GM23338 (cell line): ENCODE results near the gene ZDHHC17. TPM values are rescaled to one million over a fixed set of nuclear protein-coding genes. Genes with fewer than 3 reads are reported as not detected.

Source experiments
- ATAC-seq: fragments of 200-7000 bp; cut with Tn5 transposase; 3 replicates; pipeline ENCODE4 v1.9.1; 2020
- DNase-seq: peaks from one replicate; pipeline ENCODE4 v3.0.0-alpha.2; 2015; ENCODE audit warnings: low spot score
- H2AFZ ChIP-seq: fragments of 200-600 bp; sonication (generic); 2 replicates; pipeline ENCODE4 v1.8.0; 2016; ENCODE audit warnings: antibody characterized with exemption, mild to moderate bottlenecking, moderate library complexity
- H3F3A ChIP-seq: fragments of 200-600 bp; sonication (generic); replicated peaks from 2 replicates; pipeline ENCODE4 v1.8.0; 2017; ENCODE audit warnings: antibody characterized with exemption, mixed run types, low read depth
- H3K27ac ChIP-seq: fragments of 200-600 bp; sonication (generic); 2 replicates; pipeline ENCODE4 v1.6.1; 2016; ENCODE audit warnings: low read depth
- H3K27me3 ChIP-seq: fragments of 200-600 bp; sonication (generic); 2 replicates; pipeline ENCODE4 v1.8.0; 2016; ENCODE audit warnings: mild to moderate bottlenecking, mixed run types, moderate library complexity; ENCODE audit not compliant: insufficient read depth
- H3K36me3 ChIP-seq: fragments of 200-600 bp; sonication (generic); 2 replicates; pipeline ENCODE4 v1.8.0; 2016; ENCODE audit warnings: mild to moderate bottlenecking; ENCODE audit not compliant: insufficient read depth
- H3K4me1 ChIP-seq: fragments of 200-600 bp; sonication (generic); 2 replicates; pipeline ENCODE4 v1.8.0; 2016; ENCODE audit warnings: mild to moderate bottlenecking, moderate library complexity; ENCODE audit not compliant: insufficient read depth
- H3K4me2 ChIP-seq: fragments of 200-600 bp; sonication (generic); 2 replicates; pipeline ENCODE4 v1.7.1; 2017; ENCODE audit warnings: mixed run types
- H3K4me3 ChIP-seq: fragments of 200-600 bp; sonication (generic); 2 replicates; pipeline ENCODE4 v1.6.1; 2016; ENCODE audit warnings: mixed run types
- H3K79me2 ChIP-seq: fragments of 200-600 bp; sonication (generic); replicated peaks from 2 replicates; pipeline ENCODE4 v1.8.0; 2017; ENCODE audit warnings: mild to moderate bottlenecking; ENCODE audit not compliant: insufficient read depth
- H3K9me2 ChIP-seq: fragments of 200-600 bp; sonication (generic); 2 replicates; pipeline ENCODE4 v1.8.0; 2017; ENCODE audit not compliant: insufficient read depth
- H4K20me1 ChIP-seq: fragments of 200-600 bp; sonication (generic); replicated peaks from 2 replicates; pipeline ENCODE4 v1.8.0; 2017; ENCODE audit warnings: mild to moderate bottlenecking; ENCODE audit not compliant: insufficient read depth
- H3K27ac Mint-ChIP-seq: 2 replicates; pipeline ENCODE4 v1.8.0; 2020; ENCODE audit warnings: inconsistent platforms, mild to moderate bottlenecking, moderate library complexity, mixed read lengths
- H3K27me3 Mint-ChIP-seq: 3 replicates; pipeline ENCODE4 v1.8.0; 2022; ENCODE audit warnings: low read depth, mild to moderate bottlenecking, moderate library complexity, mixed read lengths, inconsistent platforms; ENCODE audit not compliant: insufficient read depth, poor library complexity
- H3K36me3 Mint-ChIP-seq: 3 replicates; pipeline ENCODE4 v1.8.0; 2021; ENCODE audit warnings: low read depth, mild to moderate bottlenecking, inconsistent platforms, moderate library complexity, mixed read lengths
- H3K4me1 Mint-ChIP-seq: 3 replicates; pipeline ENCODE4 v1.8.0; 2020; ENCODE audit warnings: mild to moderate bottlenecking, inconsistent platforms, mixed read lengths
- H3K4me3 Mint-ChIP-seq: 3 replicates; pipeline ENCODE4 v1.8.0; 2021; ENCODE audit warnings: moderate library complexity, mild to moderate bottlenecking, inconsistent platforms, mixed read lengths
- H3K9me3 Mint-ChIP-seq: 3 replicates; pipeline ENCODE4 v1.8.0; 2020; ENCODE audit warnings: moderate library complexity, mild to moderate bottlenecking, inconsistent platforms, mixed read lengths
- CREB1 ChIP-seq: fragments of 250-450 bp; sonication (Bioruptor Pico); IDR thresholded peaks from 2 replicates; pipeline ENCODE4 v1.5.0; 2020; ENCODE audit warnings: low read depth, mild to moderate bottlenecking, moderate library complexity
- CTCF ChIP-seq, 2 experiments: fragments of 200-600 bp in 1 of 2; sonication (generic) in 1 of 2; conservative IDR thresholded peaks; 2 replicates each; pipeline versions ENCODE4 v1.5.1 to v1.6.1; 2016 to 2017; ENCODE audit warnings: antibody characterized with exemption in 2 of 2, low read depth in 2 of 2, mild to moderate bottlenecking in 2 of 2, moderate library complexity in 1 of 2
- ETS1 ChIP-seq: IDR thresholded peaks from 2 replicates; pipeline ENCODE4 v1.6.1; 2016; ENCODE audit warnings: antibody characterized with exemption
- EZH2 ChIP-seq: fragments of 200-600 bp; sonication (generic); IDR thresholded peaks from one replicate; pipeline ENCODE4 v1.8.0; 2017; ENCODE audit warnings: antibody characterized with exemption, mild to moderate bottlenecking, low read depth; ENCODE audit not compliant: unreplicated experiment
- EZH2phosphoT487 ChIP-seq: fragments of 200-600 bp; sonication (generic); IDR thresholded peaks from one replicate; pipeline ENCODE4 v1.8.1; 2018; ENCODE audit warnings: antibody characterized with exemption; ENCODE audit not compliant: unreplicated experiment
- JUNB ChIP-seq: IDR thresholded peaks from one replicate; pipeline ENCODE4 v1.6.1; 2016; ENCODE audit warnings: antibody characterized with exemption; ENCODE audit not compliant: unreplicated experiment
- POLR2AphosphoS5 ChIP-seq: IDR thresholded peaks from 2 replicates; pipeline ENCODE4 v1.6.1; 2016; ENCODE audit warnings: antibody characterized with exemption, low read depth
- REST ChIP-seq: IDR thresholded peaks from one replicate; pipeline ENCODE4 v1.6.1; 2018; ENCODE audit warnings: antibody characterized with exemption; ENCODE audit not compliant: unreplicated experiment
- STAT1 ChIP-seq: IDR thresholded peaks from one replicate; pipeline ENCODE4 v1.6.1; 2016; ENCODE audit warnings: antibody characterized with exemption; ENCODE audit not compliant: unreplicated experiment
- ZNF114 ChIP-seq: fragments of 250-450 bp; sonication (Bioruptor Pico); IDR thresholded peaks from 2 replicates; pipeline ENCODE4 v1.5.0; 2020; ENCODE audit warnings: mild to moderate bottlenecking, moderate library complexity
- ZNF331 ChIP-seq: fragments of 250-450 bp; sonication (Bioruptor Pico); IDR thresholded peaks from 2 replicates; pipeline ENCODE4 v1.5.0; 2020; ENCODE audit warnings: low read depth, mild to moderate bottlenecking, moderate library complexity
- ZNF462 ChIP-seq: fragments of 250-450 bp; sonication (Bioruptor Pico); IDR thresholded peaks from 2 replicates; pipeline ENCODE4 v1.5.0; 2020; ENCODE audit warnings: mild to moderate bottlenecking, moderate library complexity
- polyA plus RNA-seq: library from polyadenylated mRNA; unstranded; fragments of >200 nt; fragmentation: Nextera tagmentation; extraction: Ambion mirVana; gene quantifications from 2 replicates; pipeline ENCODE4 v1.2.1, GENCODE V29; 2016
- total RNA-seq: library from RNA; depleted of rRNA; stranded (reverse); fragments of >200 nt; shearing (Covaris generic); gene quantifications from 2 replicates; pipeline ENCODE4 v1.2.3, GENCODE V29; 2014

ZDHHC17 gene
- total and polyA plus RNA-seq, 2 experiments from 2014 or later = 15.7 to 43.5 TPM

GRCh38 chr12:76714861-76715260 is 49.1 kb upstream of the ZDHHC17 start:
- Mint-ChIP-seq H3K27me3 (no peaks in the 10 kb centered on the region), H3K4me3 (no peak overlapping the region), H3K27ac (no peak overlapping the region), H3K9me3 (no peaks in the 10 kb centered on the region; the same call in 2 of the 3 replicates), H3K36me3 (no peaks in the 10 kb centered on the region), H3K4me1 (peaks cover 31% of the 10 kb centered on the region)
- Histone ChIP-seq H3K36me3 (no peaks in the 10 kb centered on the region), H3K4me3 (no peak overlapping the region), H2AFZ (peak overlapping the region; percentile 80), H3K27ac (0 out of 2 replicates have a peak overlapping the region, but pooled peaks have one; percentile 15), H3K79me2 (no peaks in the 10 kb centered on the region), H3K27me3 (no peaks in the 10 kb centered on the region), H3F3A (no peaks in the 10 kb centered on the region), H3K4me2 (peak overlapping the region; percentile 61), H4K20me1 (no peaks in the 10 kb centered on the region), H3K9me2 (no peaks in the 10 kb centered on the region), H3K4me1 (peaks cover 44% of the 10 kb centered on the region)
- ATAC-seq = no peak
- TF ChIP-seq ZNF462 (CRISPR knock-in tag) = no peak
- TF ChIP-seq ZNF114 (CRISPR knock-in tag) = no peak
- no peak for TF ChIP-seq REST
- no peak for TF ChIP-seq EZH2phosphoT487
- TF ChIP-seq CREB1 (CRISPR knock-in tag) = no peak
- no peak for TF ChIP-seq JUNB
- TF ChIP-seq STAT1 = no peak
- TF ChIP-seq ZNF331 (CRISPR knock-in tag) = no peak
- TF ChIP-seq CTCF (conservative IDR thresholded peaks at IDR 0.05; ENCODE audit: low read depth in 2 of 2) = no peak
- TF ChIP-seq ETS1 = no peak
- TF ChIP-seq POLR2AphosphoS5 = no peak
- no peak for TF ChIP-seq EZH2
- DNase-seq = no peak
